ENCODE data around the gene MAD1L1.

GRCh38 chr7:2037808-2038522, 194.8 kb downstream of the MAD1L1 start:
- TF ChIP-seq POLR2A (IDR thresholded peaks at IDR 0.05) (no peak), CTCF (IDR thresholded peaks at IDR 0.05) (no peak)
